CD8-positive, alpha-beta memory T cell (primary cell): ENCODE data around the gene TLR5. TPM values are rescaled to one million over a fixed set of nuclear protein-coding genes. Genes with fewer than 3 reads are reported as not detected.
A peak's percentile ranks its signal among the peaks of the same experiment; 100 is the strongest.

Source experiments
- CTCF ChIA-PET: fragments of 350-600 bp; sonication (Branson Sonifier 250); formaldehyde crosslinking; loops from one replicate; lab custom pipeline; 2021; ENCODE audit warnings: antibody characterized with exemption; lab: Charles Lee
- POLR2A ChIA-PET: fragments of 350-600 bp; sonication (Branson Sonifier 250); formaldehyde crosslinking; loops from one replicate; lab custom pipeline; 2021; ENCODE audit warnings: antibody characterized with exemption; lab: Charles Lee
- DNase-seq, 5 donors: peaks; one replicate each; pipeline versions ENCODE4 v3.0.0 to v3.0.0-alpha.2; 2020 to 2022; ENCODE audit warnings: mixed read lengths in 1 of 5
- H3K27ac ChIP-seq: one replicate; pipeline ENCODE4 v1.7.0; 2013; ENCODE audit warnings: low read depth, mild to moderate bottlenecking, low read length, moderate library complexity
- H3K27me3 ChIP-seq: 2 replicates; pipeline ENCODE4 v1.7.0; 2013; ENCODE audit warnings: low read length, mild to moderate bottlenecking; ENCODE audit not compliant: insufficient read depth, poor library complexity, severe bottlenecking
- H3K36me3 ChIP-seq: 2 replicates; pipeline ENCODE4 v1.7.0; 2013; ENCODE audit warnings: mild to moderate bottlenecking, low read length, moderate library complexity; ENCODE audit not compliant: insufficient read depth
- H3K4me1 ChIP-seq: 2 replicates; pipeline ENCODE4 v1.7.0; 2013; ENCODE audit warnings: mild to moderate bottlenecking, low read length, moderate library complexity; ENCODE audit not compliant: insufficient read depth
- H3K4me3 ChIP-seq: 2 replicates; pipeline ENCODE4 v1.7.0; 2013; ENCODE audit warnings: mild to moderate bottlenecking, low read length
- H3K9me3 ChIP-seq: 2 replicates; pipeline ENCODE4 v1.7.0; 2013; ENCODE audit warnings: mild to moderate bottlenecking, low read length
- H3K27ac Mint-ChIP-seq, 8 donors: one replicate each; pipeline ENCODE4 v1.8.0; 2020 to 2021; ENCODE audit warnings: mixed read lengths in 8 of 8, mild to moderate bottlenecking in 6 of 8, inconsistent platforms in 3 of 8, moderate library complexity in 3 of 8
- H3K27me3 Mint-ChIP-seq, 2 donors: one replicate each; pipeline ENCODE4 v1.8.0; 2020 to 2021; ENCODE audit warnings: mixed read lengths in 2 of 2, mild to moderate bottlenecking in 1 of 2, moderate library complexity in 1 of 2
- H3K36me3 Mint-ChIP-seq, 3 donors: one replicate each; pipeline ENCODE4 v1.8.0; 2020 to 2021; ENCODE audit warnings: mixed read lengths in 3 of 3, inconsistent platforms in 1 of 3, mild to moderate bottlenecking in 1 of 3
- H3K4me1 Mint-ChIP-seq, 3 donors: one replicate each; pipeline ENCODE4 v1.8.0; 2020 to 2021; ENCODE audit warnings: mixed read lengths in 3 of 3, inconsistent platforms in 1 of 3, mild to moderate bottlenecking in 1 of 3
- H3K4me3 Mint-ChIP-seq, 7 donors: one replicate each; pipeline ENCODE4 v1.8.0; 2020 to 2021; ENCODE audit warnings: mixed read lengths in 7 of 7, mild to moderate bottlenecking in 6 of 7, moderate library complexity in 4 of 7, inconsistent platforms in 2 of 7
- H3K9me3 Mint-ChIP-seq, 5 donors: one replicate each; pipeline ENCODE4 v1.8.0; 2020 to 2022; ENCODE audit warnings: mixed read lengths in 5 of 5, mild to moderate bottlenecking in 3 of 5, moderate library complexity in 2 of 5, inconsistent platforms in 1 of 5
- polyA plus RNA-seq: library from polyadenylated mRNA; unstranded; fragments of 300-500 nt; fragmentation: Illumina TruSeq; gene quantifications from one replicate; pipeline ENCODE4 v1.2.3, GENCODE V29; 2021
- total RNA-seq, 2 experiments: library from RNA; stranded (reverse); gene quantifications; one replicate each; pipeline ENCODE4 v1.2.3, GENCODE V29; 2021

The TLR5 gene
- total and polyA plus RNA-seq, 3 experiments from 2014 or later: 0.22 to 0.71 (median 0.46) TPM

- ChIA-PET POLR2A (no interaction called here), CTCF (interaction anchor here (0.8 to 5.2 kb wide), 17 partner anchors 8 to 439 kb away, joined by 3 to 69 read pairs (median 4); partner anchors contain the start of gene TLR5)
- Mint-ChIP-seq H3K27me3 (no peaks in the 10 kb centered on the region), H3K36me3 (peaks cover 0 to 2% (median 0%) of the 10 kb centered on the region in 3 donors), H3K9me3 (no peaks in the 10 kb centered on the region), H3K4me1 (peaks cover 6 to 8% (median 7%) of the 10 kb centered on the region in 3 donors), H3K4me3 (peak overlapping the region; percentile 14 to 90 (median 75)), H3K27ac (peak overlapping the region in 1 of 8 donors; percentile 2)
- Histone ChIP-seq H3K4me1 (no peaks in the 10 kb centered on the region), H3K27ac (no peak overlapping the region), H3K9me3 (no peaks in the 10 kb centered on the region), H3K36me3 (no peaks in the 10 kb centered on the region), H3K4me3 (peak overlapping the region; percentile 26), H3K27me3 (no peaks in the 10 kb centered on the region)
- no peak for DNase-seq
Measured at GRCh38 chr1:223123011-223123610, 19.9 kb downstream of the TLR5 start.

DNA sequence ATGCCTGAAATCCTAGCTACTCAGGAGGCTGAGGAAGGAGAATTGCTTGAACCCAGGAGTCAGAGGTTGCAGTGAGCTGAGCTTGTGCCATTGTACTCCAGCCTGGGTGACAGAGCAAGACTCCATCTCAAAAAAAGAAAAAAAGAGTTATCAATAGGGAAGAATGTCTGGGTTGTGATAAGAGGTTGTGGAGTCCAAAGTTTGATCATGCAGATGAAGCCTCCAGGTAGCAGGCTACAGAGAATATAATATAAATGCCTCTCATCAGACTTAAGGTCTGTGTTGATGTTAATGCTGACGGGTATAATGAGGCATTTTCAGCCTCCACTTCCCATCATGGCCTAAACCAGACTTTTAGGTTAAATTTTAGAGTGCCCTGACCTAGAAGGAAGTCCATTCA, 24.6 kb downstream of the TLR5 start:
- POLR2A ChIA-PET: no interaction called here
- peaks cover 0 to 3% (median 0%) of the 10 kb centered on the region in 3 donors for H3K36me3 Mint-ChIP-seq
- Histone ChIP-seq H3K36me3 (no peaks in the 10 kb centered on the region), H3K9me3 (no peaks in the 10 kb centered on the region), H3K27me3 (no peaks in the 10 kb centered on the region), H3K4me1 (no peaks in the 10 kb centered on the region), H3K4me3 (no peak overlapping the region), H3K27ac (no peak overlapping the region)
- H3K27ac Mint-ChIP-seq: no peak overlapping the region
- no peak for DNase-seq
- H3K27me3 Mint-ChIP-seq: peaks cover 0 to 5% of the 10 kb centered on the region in 2 donors
- CTCF ChIA-PET: interaction anchor here (1.0 kb wide), 1 partner anchor 11 kb away, joined by 3 read pairs; no protein-coding TSS in a partner anchor
- H3K9me3 Mint-ChIP-seq: peaks cover 0 to 2% (median 0%) of the 10 kb centered on the region in 5 donors
- no peak overlapping the region for H3K4me3 Mint-ChIP-seq
- peaks cover 3 to 5% (median 4%) of the 10 kb centered on the region in 3 donors for H3K4me1 Mint-ChIP-seq

- no peak overlapping the region for H3K4me3 Mint-ChIP-seq
- peaks cover 0 to 5% of the 10 kb centered on the region in 2 donors for H3K27me3 Mint-ChIP-seq
- POLR2A ChIA-PET: no interaction called here
- no peak overlapping the region for H3K27ac Mint-ChIP-seq
- H3K36me3 Mint-ChIP-seq: peaks cover 0 to 3% (median 0%) of the 10 kb centered on the region in 3 donors
- no peaks in the 10 kb centered on the region for H3K4me1 Mint-ChIP-seq
- Histone ChIP-seq H3K27ac (no peak overlapping the region), H3K27me3 (no peaks in the 10 kb centered on the region), H3K36me3 (no peaks in the 10 kb centered on the region), H3K4me1 (no peaks in the 10 kb centered on the region), H3K9me3 (no peaks in the 10 kb centered on the region), H3K4me3 (no peak overlapping the region)
- peaks cover 0 to 2% (median 0%) of the 10 kb centered on the region in 5 donors for H3K9me3 Mint-ChIP-seq
- CTCF ChIA-PET: interaction anchor here (2.0 kb wide), 1 partner anchor 16 kb away, joined by 9 read pairs; no protein-coding TSS in a partner anchor
- no peak for DNase-seq
Measured at GRCh38 chr1:223116950-223117349, 26.1 kb downstream of the TLR5 start.

GRCh38 chr1:223114871-223115270, 28.2 kb downstream of the TLR5 start:
- peaks cover 0 to 3% (median 0%) of the 10 kb centered on the region in 3 donors for H3K36me3 Mint-ChIP-seq
- CTCF ChIA-PET: interaction anchor here (1.0 to 3.9 kb wide), 3 partner anchors 8 to 19 kb away, joined by 3 to 13 read pairs (median 8); no protein-coding TSS in a partner anchor
- no peak overlapping the region for H3K27ac ChIP-seq
- DNase-seq: no peak
- no peak overlapping the region for H3K4me3 Mint-ChIP-seq
- no peaks in the 10 kb centered on the region for H3K4me1 Mint-ChIP-seq
- H3K9me3 ChIP-seq: no peaks in the 10 kb centered on the region
- H3K27me3 Mint-ChIP-seq: peaks cover 0 to 19% of the 10 kb centered on the region in 2 donors
- no peak overlapping the region for H3K4me3 ChIP-seq
- no peaks in the 10 kb centered on the region for H3K4me1 ChIP-seq
- H3K9me3 Mint-ChIP-seq: peaks cover 0 to 2% (median 0%) of the 10 kb centered on the region in 5 donors
- POLR2A ChIA-PET: no interaction called here
- no peaks in the 10 kb centered on the region for H3K36me3 ChIP-seq
- H3K27me3 ChIP-seq: no peaks in the 10 kb centered on the region
- no peak overlapping the region for H3K27ac Mint-ChIP-seq

DNA sequence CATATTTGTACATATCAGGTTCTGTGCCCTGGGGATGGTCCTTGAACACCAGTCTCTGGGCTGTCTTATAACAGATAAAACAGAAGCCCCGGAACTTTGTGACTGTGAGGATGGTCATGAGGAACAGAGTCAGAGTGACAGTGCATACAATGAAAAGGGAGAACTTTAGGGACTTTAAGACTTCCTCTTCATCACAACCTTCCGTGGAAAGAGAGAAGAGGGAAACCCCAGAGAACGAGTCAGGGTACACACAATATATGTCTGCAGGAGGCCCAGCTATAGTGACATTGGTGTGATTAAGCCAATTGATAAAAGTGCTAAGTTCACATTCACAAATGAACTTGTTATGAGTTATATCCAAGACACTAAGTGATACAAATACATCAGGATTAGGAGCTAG, 32.1 kb downstream of the TLR5 start:
- no peaks in the 10 kb centered on the region for H3K27me3 ChIP-seq
- POLR2A ChIA-PET: no interaction called here
- H3K27ac Mint-ChIP-seq: no peak overlapping the region
- H3K27ac ChIP-seq: no peak overlapping the region
- no peaks in the 10 kb centered on the region for H3K9me3 ChIP-seq
- H3K27me3 Mint-ChIP-seq: peaks cover 5 to 24% of the 10 kb centered on the region in 2 donors
- peaks cover 0 to 2% (median 0%) of the 10 kb centered on the region in 3 donors for H3K36me3 Mint-ChIP-seq
- no peaks in the 10 kb centered on the region for H3K4me1 ChIP-seq
- CTCF ChIA-PET: no interaction called here
- DNase-seq: no peak
- peaks cover 0 to 2% (median 0%) of the 10 kb centered on the region in 5 donors for H3K9me3 Mint-ChIP-seq
- no peak overlapping the region for H3K4me3 ChIP-seq
- H3K4me1 Mint-ChIP-seq: no peaks in the 10 kb centered on the region
- no peaks in the 10 kb centered on the region for H3K36me3 ChIP-seq
- H3K4me3 Mint-ChIP-seq: no peak overlapping the region

GRCh38 chr1:223109581-223110026, 33.4 kb downstream of the TLR5 start:
- Histone ChIP-seq H3K9me3 (no peaks in the 10 kb centered on the region), H3K27ac (no peak overlapping the region), H3K27me3 (no peaks in the 10 kb centered on the region), H3K4me3 (no peak overlapping the region), H3K36me3 (no peaks in the 10 kb centered on the region), H3K4me1 (no peaks in the 10 kb centered on the region)
- Mint-ChIP-seq H3K4me1 (no peaks in the 10 kb centered on the region), H3K27me3 (peaks cover 5 to 31% of the 10 kb centered on the region in 2 donors), H3K9me3 (no peaks in the 10 kb centered on the region), H3K4me3 (no peak overlapping the region), H3K36me3 (peaks cover 0 to 2% (median 0%) of the 10 kb centered on the region in 3 donors), H3K27ac (peak overlapping the region in 1 of 8 donors; percentile 68)
- CTCF ChIA-PET: interaction anchor here (0.9 to 1.0 kb wide), 2 partner anchors 15 to 24 kb away, joined by 3 to 4 read pairs; no protein-coding TSS in a partner anchor
- DNase-seq: no peak
- POLR2A ChIA-PET: no interaction called here

- no peak overlapping the region for H3K4me3 Mint-ChIP-seq
- H3K27ac Mint-ChIP-seq: no peak overlapping the region
- no peaks in the 10 kb centered on the region for H3K4me1 Mint-ChIP-seq
- H3K27ac ChIP-seq: no peak overlapping the region
- H3K9me3 ChIP-seq: no peaks in the 10 kb centered on the region
- H3K27me3 ChIP-seq: no peaks in the 10 kb centered on the region
- H3K4me1 ChIP-seq: no peaks in the 10 kb centered on the region
- H3K9me3 Mint-ChIP-seq: no peaks in the 10 kb centered on the region
- no peaks in the 10 kb centered on the region for H3K36me3 ChIP-seq
- ChIA-PET POLR2A (no interaction called here), CTCF (interaction anchor here (1.4 to 1.8 kb wide), 2 partner anchors 14 to 17 kb away, joined by 3 to 7 read pairs; no protein-coding TSS in a partner anchor)
- H3K36me3 Mint-ChIP-seq: no peaks in the 10 kb centered on the region
- H3K4me3 ChIP-seq: no peak overlapping the region
- peaks cover 16 to 48% of the 10 kb centered on the region in 2 donors for H3K27me3 Mint-ChIP-seq
- DNase-seq: no peak
Measured at GRCh38 chr1:223106856-223107255, 36.2 kb downstream of the TLR5 start.

- Histone ChIP-seq H3K4me3 (no peak overlapping the region), H3K27ac (no peak overlapping the region), H3K36me3 (no peaks in the 10 kb centered on the region), H3K9me3 (no peaks in the 10 kb centered on the region), H3K27me3 (no peaks in the 10 kb centered on the region), H3K4me1 (no peaks in the 10 kb centered on the region)
- Mint-ChIP-seq H3K27me3 (peaks cover 16 to 52% of the 10 kb centered on the region in 2 donors), H3K27ac (peak overlapping the region in 1 of 8 donors; percentile 41), H3K4me3 (no peak overlapping the region), H3K36me3 (peaks cover 0 to 5% (median 0%) of the 10 kb centered on the region in 3 donors), H3K4me1 (no peaks in the 10 kb centered on the region), H3K9me3 (peaks cover 0 to 9% (median 7%) of the 10 kb centered on the region in 5 donors)
- ChIA-PET CTCF (interaction anchor here (0.9 to 1.8 kb wide), 2 partner anchors 18 to 28 kb away, joined by 4 to 7 read pairs; no protein-coding TSS in a partner anchor), POLR2A (no interaction called here)
- no peak for DNase-seq
Measured at GRCh38 chr1:223105568-223105967, 37.5 kb downstream of the TLR5 start.
